Measurements from ENCODE around the gene CCDC159. TPM values are rescaled to one million over a fixed set of nuclear protein-coding genes. Genes with fewer than 3 reads are reported as not detected.

The CCDC159 gene
- total and polyA plus RNA-seq, 2 of the 13 experiments (the other 11 are each of a cell fraction or from before 2014, with no cell fraction given): 1.7 to 6.3 TPM

- no peak for TF ChIP-seq ZSCAN25 (CRISPR knock-in tag; IDR thresholded peaks at IDR 0.05)
- TF ChIP-seq, protein P1, sequence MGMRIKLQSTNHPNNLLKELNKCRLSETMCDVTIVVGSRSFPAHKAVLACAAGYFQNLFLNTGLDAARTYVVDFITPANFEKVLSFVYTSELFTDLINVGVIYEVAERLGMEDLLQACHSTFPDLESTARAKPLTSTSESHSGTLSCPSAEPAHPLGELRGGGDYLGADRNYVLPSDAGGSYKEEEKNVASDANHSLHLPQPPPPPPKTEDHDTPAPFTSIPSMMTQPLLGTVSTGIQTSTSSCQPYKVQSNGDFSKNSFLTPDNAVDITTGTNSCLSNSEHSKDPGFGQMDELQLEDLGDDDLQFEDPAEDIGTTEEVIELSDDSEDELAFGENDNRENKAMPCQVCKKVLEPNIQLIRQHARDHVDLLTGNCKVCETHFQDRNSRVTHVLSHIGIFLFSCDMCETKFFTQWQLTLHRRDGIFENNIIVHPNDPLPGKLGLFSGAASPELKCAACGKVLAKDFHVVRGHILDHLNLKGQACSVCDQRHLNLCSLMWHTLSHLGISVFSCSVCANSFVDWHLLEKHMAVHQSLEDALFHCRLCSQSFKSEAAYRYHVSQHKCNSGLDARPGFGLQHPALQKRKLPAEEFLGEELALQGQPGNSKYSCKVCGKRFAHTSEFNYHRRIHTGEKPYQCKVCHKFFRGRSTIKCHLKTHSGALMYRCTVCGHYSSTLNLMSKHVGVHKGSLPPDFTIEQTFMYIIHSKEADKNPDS (CRISPR knock-in tag; IDR thresholded peaks at IDR 0.05): no peak
- TF ChIP-seq ZNF7 (CRISPR knock-in tag; IDR thresholded peaks at IDR 0.05): no peak
- no peak for TF ChIP-seq ZNF619 (CRISPR knock-in tag; IDR thresholded peaks at IDR 0.05)
- TF ChIP-seq, protein P2, sequence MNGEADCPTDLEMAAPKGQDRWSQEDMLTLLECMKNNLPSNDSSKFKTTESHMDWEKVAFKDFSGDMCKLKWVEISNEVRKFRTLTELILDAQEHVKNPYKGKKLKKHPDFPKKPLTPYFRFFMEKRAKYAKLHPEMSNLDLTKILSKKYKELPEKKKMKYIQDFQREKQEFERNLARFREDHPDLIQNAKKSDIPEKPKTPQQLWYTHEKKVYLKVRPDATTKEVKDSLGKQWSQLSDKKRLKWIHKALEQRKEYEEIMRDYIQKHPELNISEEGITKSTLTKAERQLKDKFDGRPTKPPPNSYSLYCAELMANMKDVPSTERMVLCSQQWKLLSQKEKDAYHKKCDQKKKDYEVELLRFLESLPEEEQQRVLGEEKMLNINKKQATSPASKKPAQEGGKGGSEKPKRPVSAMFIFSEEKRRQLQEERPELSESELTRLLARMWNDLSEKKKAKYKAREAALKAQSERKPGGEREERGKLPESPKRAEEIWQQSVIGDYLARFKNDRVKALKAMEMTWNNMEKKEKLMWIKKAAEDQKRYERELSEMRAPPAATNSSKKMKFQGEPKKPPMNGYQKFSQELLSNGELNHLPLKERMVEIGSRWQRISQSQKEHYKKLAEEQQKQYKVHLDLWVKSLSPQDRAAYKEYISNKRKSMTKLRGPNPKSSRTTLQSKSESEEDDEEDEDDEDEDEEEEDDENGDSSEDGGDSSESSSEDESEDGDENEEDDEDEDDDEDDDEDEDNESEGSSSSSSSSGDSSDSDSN (CRISPR knock-in tag; IDR thresholded peaks at IDR 0.05): peak; percentile 68
- no peak for TF ChIP-seq ZNF460 (CRISPR knock-in tag; IDR thresholded peaks at IDR 0.05; ENCODE audit: borderline replicate concordance)
- no peak for TF ChIP-seq YEATS2 (CRISPR knock-in tag; IDR thresholded peaks at IDR 0.05; ENCODE audit: borderline replicate concordance)
- TF ChIP-seq HOXA7 (CRISPR knock-in tag; IDR thresholded peaks at IDR 0.05): no peak
- no peak for TF ChIP-seq THAP8 (CRISPR knock-in tag; IDR thresholded peaks at IDR 0.05; ENCODE audit: borderline replicate concordance)
- TF ChIP-seq ZNF512B (CRISPR knock-in tag; IDR thresholded peaks at IDR 0.05; ENCODE audit: borderline replicate concordance): no peak
- peak; percentile 88 for TF ChIP-seq ETV5 (CRISPR knock-in tag; IDR thresholded peaks at IDR 0.05; ENCODE audit: borderline replicate concordance)
- TF ChIP-seq, protein P3, sequence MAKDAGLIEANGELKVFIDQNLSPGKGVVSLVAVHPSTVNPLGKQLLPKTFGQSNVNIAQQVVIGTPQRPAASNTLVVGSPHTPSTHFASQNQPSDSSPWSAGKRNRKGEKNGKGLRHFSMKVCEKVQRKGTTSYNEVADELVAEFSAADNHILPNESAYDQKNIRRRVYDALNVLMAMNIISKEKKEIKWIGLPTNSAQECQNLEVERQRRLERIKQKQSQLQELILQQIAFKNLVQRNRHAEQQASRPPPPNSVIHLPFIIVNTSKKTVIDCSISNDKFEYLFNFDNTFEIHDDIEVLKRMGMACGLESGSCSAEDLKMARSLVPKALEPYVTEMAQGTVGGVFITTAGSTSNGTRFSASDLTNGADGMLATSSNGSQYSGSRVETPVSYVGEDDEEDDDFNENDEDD (CRISPR knock-in tag; IDR thresholded peaks at IDR 0.05; ENCODE audit: borderline replicate concordance): no peak
- TF ChIP-seq, protein P4, sequence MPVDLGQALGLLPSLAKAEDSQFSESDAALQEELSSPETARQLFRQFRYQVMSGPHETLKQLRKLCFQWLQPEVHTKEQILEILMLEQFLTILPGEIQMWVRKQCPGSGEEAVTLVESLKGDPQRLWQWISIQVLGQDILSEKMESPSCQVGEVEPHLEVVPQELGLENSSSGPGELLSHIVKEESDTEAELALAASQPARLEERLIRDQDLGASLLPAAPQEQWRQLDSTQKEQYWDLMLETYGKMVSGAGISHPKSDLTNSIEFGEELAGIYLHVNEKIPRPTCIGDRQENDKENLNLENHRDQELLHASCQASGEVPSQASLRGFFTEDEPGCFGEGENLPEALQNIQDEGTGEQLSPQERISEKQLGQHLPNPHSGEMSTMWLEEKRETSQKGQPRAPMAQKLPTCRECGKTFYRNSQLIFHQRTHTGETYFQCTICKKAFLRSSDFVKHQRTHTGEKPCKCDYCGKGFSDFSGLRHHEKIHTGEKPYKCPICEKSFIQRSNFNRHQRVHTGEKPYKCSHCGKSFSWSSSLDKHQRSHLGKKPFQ (CRISPR knock-in tag; IDR thresholded peaks at IDR 0.05; ENCODE audit: insufficient replicate concordance): no peak
- no peak for TF ChIP-seq ZFP36L2 (CRISPR knock-in tag; IDR thresholded peaks at IDR 0.05)
- no peak for TF ChIP-seq ZNF563 (CRISPR knock-in tag; IDR thresholded peaks at IDR 0.05)
Measured at GRCh38 chr19:11324079-11324661, 22.1 kb upstream of the CCDC159 start (continued).
